TTC549 (cell line): ENCODE measurements around the gene LINGO1.

Experiments used
- FAIRE-seq: peaks from 2 replicates; lab custom pipeline; 2012; peaks lifted over from hg19 to GRCh38; lab: Jason Lieb, UNC

The LINGO1 gene

DNA sequence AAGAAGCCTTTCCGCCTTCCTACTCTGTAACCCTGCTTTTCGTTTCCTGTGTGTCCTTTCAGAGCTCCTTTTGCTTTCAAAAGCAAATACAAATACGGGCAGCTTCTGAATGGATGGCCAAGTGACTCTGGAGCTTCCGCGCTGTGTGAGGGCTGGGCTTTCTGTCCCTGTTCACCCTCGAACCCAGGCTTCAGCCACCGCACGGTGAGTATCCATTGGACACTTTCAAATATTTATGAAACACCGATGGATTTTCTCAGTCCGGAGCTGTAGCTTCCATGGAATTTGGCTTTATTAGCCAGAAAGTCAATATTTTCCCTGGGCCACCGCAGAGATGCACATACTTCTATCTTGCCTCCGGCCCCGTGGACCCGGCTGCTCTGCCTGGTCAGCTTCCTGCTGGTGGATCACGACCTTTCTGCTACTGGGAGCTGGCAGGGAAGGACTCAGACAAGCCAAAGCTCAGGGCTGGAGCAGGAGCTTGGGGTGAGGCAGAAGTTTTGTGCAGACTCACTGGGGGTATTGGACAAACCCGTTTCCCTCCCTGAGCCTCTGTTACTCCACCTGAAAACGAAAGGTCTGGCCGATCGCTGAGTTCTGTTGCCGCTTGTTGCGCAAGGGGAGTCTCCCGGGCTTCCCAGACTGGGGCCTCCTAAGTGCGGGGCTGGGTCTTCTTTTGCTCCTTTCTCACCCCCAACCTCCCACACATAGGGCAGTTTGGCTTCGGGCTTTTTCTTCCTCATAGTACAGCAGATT, 63.6 kb downstream of the LINGO1 start:
- no peak for FAIRE-seq

DNA sequence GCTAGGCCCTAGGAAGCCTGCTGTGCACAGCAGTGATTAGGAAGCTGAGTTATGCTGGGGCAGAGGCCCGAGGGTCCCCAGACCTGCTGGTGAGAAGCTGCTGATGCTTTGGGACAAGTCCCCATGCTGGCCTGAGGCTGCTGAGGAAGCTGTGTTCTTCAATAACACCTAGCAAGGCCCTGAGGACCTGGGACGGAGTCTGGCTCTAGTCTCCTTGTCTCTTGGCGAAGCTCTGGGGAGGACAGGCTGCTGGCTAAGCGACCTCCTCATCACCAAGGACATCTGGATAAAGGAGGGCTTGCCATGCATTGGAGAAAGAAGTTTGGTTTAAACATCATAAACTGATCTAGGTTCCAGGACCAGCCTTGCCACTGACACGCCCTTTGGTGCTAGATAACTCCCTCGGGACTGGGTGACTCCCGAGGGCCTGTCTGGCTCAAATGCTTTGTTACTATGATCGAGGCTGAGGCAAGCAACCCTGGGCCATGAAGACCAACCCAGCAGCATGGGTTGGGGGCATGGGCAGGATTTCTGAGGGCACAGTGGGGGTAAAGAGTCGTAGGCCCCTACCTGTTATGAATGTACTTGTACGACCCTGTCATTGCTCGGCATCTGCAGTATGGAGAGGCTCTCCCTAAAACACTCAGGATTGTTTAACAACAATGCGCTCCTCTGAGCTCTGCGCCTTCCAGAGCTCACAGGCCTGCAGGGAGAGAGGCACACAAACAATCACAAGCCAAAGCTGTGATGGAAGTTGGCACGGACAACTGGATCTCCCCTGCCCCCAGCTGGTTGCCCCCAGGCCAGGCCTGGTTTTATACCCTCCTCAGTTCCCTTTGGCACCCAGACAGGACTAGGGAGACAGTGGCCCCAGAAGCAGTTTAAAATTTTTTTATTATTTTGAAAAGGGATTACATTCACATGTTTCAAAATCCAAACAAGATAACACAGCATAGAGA, 64.4 kb downstream of the LINGO1 start:
- no peak for FAIRE-seq

DNA sequence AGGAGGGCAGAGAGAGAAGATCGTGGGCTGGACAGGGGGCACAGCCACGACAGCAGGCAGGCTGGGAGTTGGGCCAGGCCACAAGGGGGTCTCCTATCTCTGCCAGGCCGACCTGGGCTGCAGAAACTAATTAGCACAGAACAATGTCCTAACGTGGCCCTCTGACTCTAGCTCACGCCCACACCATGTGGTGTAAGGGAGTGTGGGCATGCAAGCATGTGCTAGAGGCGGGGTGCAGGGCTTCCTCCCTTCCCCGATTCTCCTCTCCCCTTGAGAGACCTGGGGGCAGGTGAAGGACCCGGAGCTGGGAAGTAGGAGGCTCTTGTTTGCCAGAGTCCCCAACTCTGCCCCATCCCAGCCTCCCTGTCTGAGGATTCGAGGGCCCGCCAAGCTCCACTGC, 65.5 kb downstream of the LINGO1 start:
- FAIRE-seq: no peak

DNA sequence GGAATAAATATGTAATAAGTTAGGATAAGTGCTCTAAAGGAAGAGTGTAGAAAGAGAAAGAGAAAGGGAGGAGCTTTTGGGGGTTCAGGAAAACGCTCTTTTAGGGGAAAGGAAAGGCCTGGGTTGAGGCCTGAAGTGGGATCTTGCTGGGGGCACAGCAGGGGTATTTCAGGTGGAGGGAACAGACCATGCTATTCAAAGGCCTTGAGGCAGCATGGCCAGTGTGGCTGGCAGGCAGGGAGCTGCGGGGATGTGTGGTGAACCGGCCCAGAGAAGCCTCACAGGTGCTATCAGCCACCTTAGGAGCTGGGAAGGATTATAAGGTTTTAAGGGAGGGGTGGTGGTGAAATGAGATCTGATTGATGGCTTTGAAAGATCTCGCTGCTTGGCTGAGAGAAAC, 66.6 kb downstream of the LINGO1 start:
- FAIRE-seq: no peak

DNA sequence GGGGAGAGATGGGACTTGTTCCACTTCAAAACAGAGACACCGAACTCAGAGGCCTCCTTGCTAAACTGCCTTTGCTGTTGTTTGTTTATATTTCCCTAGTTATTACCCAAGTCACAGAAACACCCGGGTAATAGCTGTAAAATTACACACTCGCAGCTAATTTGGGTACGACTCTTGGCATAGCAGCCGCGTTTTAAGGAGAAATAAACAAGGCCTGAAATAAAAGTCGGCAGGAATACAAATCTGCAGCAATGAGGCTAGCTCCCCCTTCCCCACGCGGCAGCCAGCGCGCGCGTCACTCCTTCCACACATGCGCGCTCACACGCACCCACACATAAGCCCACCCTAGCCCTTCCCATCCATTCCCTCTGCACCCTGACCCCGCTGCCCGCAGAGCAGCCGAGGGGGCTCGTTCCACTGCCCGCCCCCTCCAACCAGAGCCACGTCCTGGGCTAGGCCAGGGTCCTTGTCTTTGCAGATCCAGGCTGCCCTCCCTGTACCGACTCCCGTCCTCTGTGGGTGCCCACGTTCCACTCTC, 67.3 kb downstream of the LINGO1 start:
- no peak for FAIRE-seq

DNA sequence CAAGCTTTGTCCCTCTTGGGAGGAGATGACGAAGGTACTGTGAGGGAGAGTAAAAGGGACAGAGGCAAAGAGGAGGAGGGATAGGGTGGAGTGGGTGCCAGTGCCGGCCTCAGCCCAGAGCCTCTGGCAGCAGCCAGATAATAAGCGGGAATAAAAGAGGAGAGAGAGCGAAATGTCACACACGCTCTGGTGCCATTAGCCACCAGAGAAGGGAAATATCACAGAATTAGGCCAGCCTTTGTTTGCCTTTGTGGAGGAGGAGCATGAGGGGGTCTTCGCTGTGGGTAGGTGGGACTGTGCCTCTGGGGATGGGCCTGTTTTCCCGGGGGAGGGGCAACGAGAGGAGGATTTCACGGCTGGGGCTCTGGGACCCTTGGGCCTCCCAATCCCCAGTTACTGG, 67.8 kb downstream of the LINGO1 start:
- no peak for FAIRE-seq

DNA sequence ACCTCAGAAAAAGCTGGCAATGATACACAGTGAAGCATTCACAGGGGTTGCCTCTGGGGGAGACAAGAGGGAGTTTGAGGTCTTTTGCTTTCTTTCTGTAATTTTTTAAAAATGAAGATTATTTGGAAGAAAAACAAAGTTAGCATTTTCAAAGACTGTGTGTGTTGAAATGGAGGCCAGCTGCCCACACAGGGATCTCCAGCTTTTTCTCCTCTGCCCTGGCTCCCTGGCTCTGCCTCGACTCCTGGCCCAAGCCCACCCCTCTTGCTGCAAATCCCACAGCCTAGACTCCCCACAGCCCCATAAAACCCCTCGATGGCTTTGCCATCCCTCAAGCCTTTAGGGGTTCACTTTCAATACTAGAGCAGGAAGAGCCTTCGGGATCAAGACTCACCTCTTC, 68.4 kb downstream of the LINGO1 start:
- no peak for FAIRE-seq

DNA sequence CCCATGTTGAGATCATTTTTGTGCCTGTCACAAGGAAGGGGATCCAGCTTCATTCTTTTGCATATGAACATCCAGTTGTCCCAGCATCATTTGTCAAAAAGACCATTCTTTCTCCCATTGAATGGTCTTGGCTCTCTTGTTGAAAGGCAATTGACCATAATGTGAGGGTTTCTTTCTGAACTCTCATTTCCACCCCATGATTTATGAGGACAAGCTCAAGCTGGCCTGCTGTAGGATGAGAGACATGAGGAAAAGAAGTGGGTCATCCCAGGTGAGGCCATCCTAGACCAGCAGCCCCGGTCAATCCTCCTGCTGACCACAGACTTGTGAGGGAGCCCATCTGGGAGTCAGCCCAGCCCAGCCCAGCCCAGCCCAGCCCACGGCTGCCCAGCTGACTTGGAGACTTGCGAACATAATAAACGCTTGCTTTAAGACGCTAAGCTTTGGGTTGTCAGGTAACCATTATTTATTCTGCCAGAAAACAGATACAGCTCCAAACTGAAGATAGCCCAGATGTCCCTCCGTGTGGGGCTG, 69.0 kb downstream of the LINGO1 start:
- no peak for FAIRE-seq
